Stomach (tissue), 4 donors: ENCODE data around the gene ATP11A.

Experiments used
- CTCF ChIP-seq, 7 experiments: fragments of 450-650 bp in 4 of 7; fragments of 200-600 bp in 3 of 7; sonication (generic) in 3 of 7; IDR thresholded peaks; one replicate each; pipeline ENCODE4 v1.5.1; 2016 to 2019; ENCODE audit warnings: antibody characterized with exemption in 7 of 7, control low read depth in 2 of 7, mild to moderate bottlenecking in 1 of 7
- POLR2A ChIP-seq, 4 donors: fragments of 450-650 bp; IDR thresholded peaks; one replicate each; pipeline ENCODE4 v1.6.1; 2016; ENCODE audit warnings: antibody characterized with exemption in 4 of 4, control low read depth in 2 of 4, mild to moderate bottlenecking in 1 of 4, moderate library complexity in 1 of 4

GRCh38 chr13:112734696-112735547 lies 45.1 kb downstream of the ATP11A start:
- TF ChIP-seq CTCF (IDR thresholded peaks at IDR 0.05) (no peak), POLR2A (IDR thresholded peaks at IDR 0.05) (no peak)
